SU-DHL-6 (cell line): ENCODE measurements around the gene NKX1-2.

Experiments
- H2AFZ ChIP-seq: fragments of 200-600 bp; sonication (generic); 2 replicates; pipeline ENCODE4 v1.6.1; 2014; ENCODE audit warnings: low read depth, mild to moderate bottlenecking, moderate library complexity, mixed read lengths, antibody characterized with exemption, low read length; ENCODE audit not compliant: severe bottlenecking
- H3F3A ChIP-seq: fragments of 200-600 bp; shearing (Covaris generic); 2 replicates; pipeline ENCODE4 v1.6.0; 2016; ENCODE audit warnings: antibody characterized with exemption, mild to moderate bottlenecking; ENCODE audit not compliant: insufficient read depth
- H3K27ac ChIP-seq: fragments of 200-600 bp; sonication (generic); 2 replicates; pipeline ENCODE4 v1.5.1; 2016; ENCODE audit warnings: low read depth, mild to moderate bottlenecking, low read length, moderate library complexity, mixed read lengths
- H3K27me3 ChIP-seq: fragments of 200-600 bp; sonication (generic), shearing (Covaris generic); 2 replicates; pipeline ENCODE4 v1.6.0; 2014; ENCODE audit warnings: mild to moderate bottlenecking, low read length
- H3K36me3 ChIP-seq: fragments of 200-600 bp; sonication (generic); 2 replicates; pipeline ENCODE4 v1.6.1; 2014; ENCODE audit warnings: mild to moderate bottlenecking, low read length, mixed read lengths
- H3K4me2 ChIP-seq: fragments of 300-600, 200-600 bp; shearing (Covaris generic), sonication (generic); 2 replicates; pipeline ENCODE4 v1.6.0; 2014; ENCODE audit warnings: low read length, low read depth, mild to moderate bottlenecking; ENCODE audit not compliant: poor library complexity, severe bottlenecking
- H3K4me3 ChIP-seq: fragments of 200-600 bp; sonication (generic); 2 replicates; pipeline ENCODE4 v1.5.1; 2014; ENCODE audit warnings: antibody characterized with exemption, low read length, mild to moderate bottlenecking, mixed read lengths; ENCODE audit not compliant: insufficient read depth, poor library complexity, severe bottlenecking
- H3K79me2 ChIP-seq: fragments of 200-600 bp; sonication (generic); 2 replicates; pipeline ENCODE4 v1.6.1; 2014; ENCODE audit warnings: mild to moderate bottlenecking, low read length, moderate library complexity; ENCODE audit not compliant: insufficient read depth
- H3K9ac ChIP-seq: fragments of 200-600 bp; sonication (generic); 2 replicates; pipeline ENCODE4 v1.7.0; 2014; ENCODE audit warnings: mild to moderate bottlenecking, low read length
- H3K9me2 ChIP-seq: fragments of 200-600 bp; sonication (generic); replicated peaks from 2 replicates; pipeline ENCODE4 v1.6.1; 2014; ENCODE audit warnings: low read length; ENCODE audit not compliant: insufficient read depth
- H3K9me3 ChIP-seq: fragments of 200-600 bp; sonication (generic); 2 replicates; pipeline ENCODE4 v1.6.1; 2014; ENCODE audit warnings: low read length, mixed read lengths; ENCODE audit not compliant: insufficient read depth
- H4K20me1 ChIP-seq: fragments of 200-600 bp; sonication (generic); 2 replicates; pipeline ENCODE4 v1.6.1; 2014; ENCODE audit warnings: low read depth, mild to moderate bottlenecking, antibody characterized with exemption, low read length, moderate library complexity, mixed read lengths
- CTCF ChIP-seq: fragments of 200-600 bp; sonication (generic); IDR thresholded peaks from one replicate; pipeline ENCODE4 v1.5.1; 2017; ENCODE audit warnings: antibody characterized with exemption, mild to moderate bottlenecking, low read length, moderate library complexity; ENCODE audit not compliant: insufficient read depth, poor library complexity, severe bottlenecking
- EZH2phosphoT487 ChIP-seq: fragments of 200-600 bp; sonication (generic), shearing (Covaris generic); conservative IDR thresholded peaks from 2 replicates; pipeline ENCODE4 v1.6.1; 2018; ENCODE audit warnings: mild to moderate bottlenecking, antibody characterized with exemption, low read length, moderate library complexity, mixed read lengths

NKX1-2 gene

GRCh38 chr10:124453960-124454610, 4.2 kb upstream of the NKX1-2 start:
- Histone ChIP-seq H3K27ac (no peak overlapping the region), H3K4me2 (no peak overlapping the region), H2AFZ (no peak overlapping the region), H3F3A (no peaks in the 10 kb centered on the region), H3K27me3 (no peaks in the 10 kb centered on the region), H3K9me2 (no peaks in the 10 kb centered on the region), H3K9me3 (no peaks in the 10 kb centered on the region), H3K79me2 (no peaks in the 10 kb centered on the region), H3K9ac (no peak overlapping the region), H3K4me3 (no peak overlapping the region), H3K36me3 (no peaks in the 10 kb centered on the region), H4K20me1 (no peaks in the 10 kb centered on the region)
- TF ChIP-seq CTCF (no peak), EZH2phosphoT487 (no peak)

- H3K9me3 ChIP-seq: no peaks in the 10 kb centered on the region
- H3K79me2 ChIP-seq: no peaks in the 10 kb centered on the region
- no peaks in the 10 kb centered on the region for H3K27me3 ChIP-seq
- TF ChIP-seq CTCF (no peak), EZH2phosphoT487 (no peak)
- no peaks in the 10 kb centered on the region for H3K36me3 ChIP-seq
- no peak overlapping the region for H3K4me3 ChIP-seq
- H3K27ac ChIP-seq: no peak overlapping the region
- H4K20me1 ChIP-seq: no peaks in the 10 kb centered on the region
- H3F3A ChIP-seq: no peaks in the 10 kb centered on the region
- H3K9ac ChIP-seq: no peak overlapping the region
- no peaks in the 10 kb centered on the region for H3K9me2 ChIP-seq
- no peak overlapping the region for H3K4me2 ChIP-seq
- no peak overlapping the region for H2AFZ ChIP-seq
Measured at GRCh38 chr10:124451276-124451675, 1.4 kb upstream of the NKX1-2 start.

GRCh38 chr10:124450783-124451057, 885 bp upstream of the NKX1-2 start:
- H4K20me1 ChIP-seq: no peaks in the 10 kb centered on the region
- H3K9ac ChIP-seq: no peak overlapping the region
- no peaks in the 10 kb centered on the region for H3K9me2 ChIP-seq
- no peak overlapping the region for H2AFZ ChIP-seq
- no peaks in the 10 kb centered on the region for H3K36me3 ChIP-seq
- H3K79me2 ChIP-seq: no peaks in the 10 kb centered on the region
- 0 out of 2 replicates have a peak, but pooled peaks cover 2% of the 10 kb centered on the region for H3K27me3 ChIP-seq
- TF ChIP-seq CTCF (no peak), EZH2phosphoT487 (no peak)
- H3K9me3 ChIP-seq: no peaks in the 10 kb centered on the region
- no peak overlapping the region for H3K4me2 ChIP-seq
- no peaks in the 10 kb centered on the region for H3F3A ChIP-seq
- H3K27ac ChIP-seq: no peak overlapping the region
- H3K4me3 ChIP-seq: no peak overlapping the region
